Prostate gland (tissue), 2 donors: ENCODE measurements around the gene TPRG1L. TPM values are rescaled to one million over a fixed set of nuclear protein-coding genes. Genes with fewer than 3 reads are reported as not detected.

Source experiments
- DNase-seq: peaks from one replicate; pipeline ENCODE4 v3.0.0-alpha.2; 2019; ENCODE audit warnings: low spot score
- H3K27ac ChIP-seq, 2 donors: fragments of 200-600 bp; sonication (generic); 2 replicates each; pipeline ENCODE4 v1.5.1; 2017 to 2019
- H3K27me3 ChIP-seq: fragments of 200-600 bp; sonication (generic); replicated peaks from 2 replicates; pipeline ENCODE4 v1.5.1; 2019; ENCODE audit not compliant: insufficient read depth
- H3K36me3 ChIP-seq, 2 donors: fragments of 200-600 bp; sonication (generic); 1 replicate in 1 of 2; 2 replicates in 1 of 2; pipeline versions ENCODE4 v1.5.1 to v1.8.1; 2017 to 2019
- H3K4me1 ChIP-seq: fragments of 200-600 bp; sonication (generic); replicated peaks from 2 replicates; pipeline ENCODE4 v1.5.1; 2019
- H3K4me3 ChIP-seq, 2 donors: fragments of 200-600 bp; sonication (generic); 2 replicates each; pipeline ENCODE4 v1.5.1; 2017 to 2019
- H3K9me3 ChIP-seq: fragments of 200-600 bp; sonication (generic); 2 replicates; pipeline ENCODE4 v1.5.1; 2017
- POLR2A ChIP-seq: fragments of 450-650 bp; IDR thresholded peaks from one replicate; pipeline ENCODE4 v1.6.1; 2016; ENCODE audit warnings: antibody characterized with exemption, mild to moderate bottlenecking
- POLR2AphosphoS5 ChIP-seq: sonication (generic); formaldehyde crosslinking; IDR thresholded peaks from one replicate; pipeline ENCODE4 v1.6.1; 2017; ENCODE audit warnings: antibody characterized with exemption
- WGBS: methylation state at CpG from one replicate; pipeline ENCODE4 v1.1.5; 2018; 5-methylcytosine and 5-hydroxymethylcytosine counted together
- intact Hi-C: fragments of 100-400 bp; cut with DNase I; formaldehyde crosslinking; loops from one replicate; pipeline ENCODE4 v1.14.2; 2022
- total RNA-seq, 2 donors: library from RNA; depleted of rRNA; stranded (reverse); fragments of >200 nt; gene quantifications; one replicate each; pipeline ENCODE4 v1.1.0, GENCODE V29; 2016
- TF ChIP-seq, protein P1 (sequence below), 4 experiments: fragments of 200-600 bp in 2 of 4; fragments of 450-650 bp in 2 of 4; sonication (generic) in 2 of 4; IDR thresholded peaks; 1 replicate in 3 of 4; 2 replicates in 1 of 4; pipeline ENCODE4 v1.5.1; 2016 to 2019; ENCODE audit warnings: antibody characterized with exemption in 4 of 4, mild to moderate bottlenecking in 2 of 4, moderate library complexity in 2 of 4

TPRG1L gene
- total RNA-seq, 2 donors from 2014 or later: 26.4 to 35.0 TPM

DNA sequence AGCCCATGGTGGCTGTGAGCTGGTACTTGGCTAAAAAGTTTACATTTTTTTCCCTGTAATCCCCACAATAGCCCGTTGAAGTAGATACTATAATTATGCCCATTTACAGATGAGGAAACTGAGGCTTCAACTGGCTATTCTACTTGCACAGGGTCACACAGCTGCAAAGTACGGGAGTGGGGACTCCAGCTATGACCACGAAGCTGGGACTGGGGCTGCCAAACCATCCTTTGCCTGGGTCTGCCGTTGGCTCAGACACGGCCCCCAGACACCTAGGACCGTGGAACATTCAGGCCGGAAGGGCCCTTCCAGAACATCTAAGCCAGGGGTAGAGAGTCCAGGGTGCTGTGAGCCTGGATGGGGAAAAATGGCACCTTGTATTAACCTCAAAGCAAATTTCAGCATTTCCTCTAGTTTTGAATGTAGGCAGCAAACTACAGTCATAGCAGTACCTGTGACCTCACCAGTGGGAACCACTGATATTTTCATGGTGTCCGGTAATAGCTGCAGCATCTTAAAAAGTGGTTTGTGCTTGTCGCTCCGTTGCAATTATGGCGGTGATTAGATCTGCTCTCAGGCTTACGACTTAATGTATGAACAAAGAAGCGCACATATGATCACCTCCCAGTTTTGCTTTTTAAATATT, 31.8 kb downstream of the TPRG1L start:
- Histone ChIP-seq H3K4me3 (no peak overlapping the region), H3K9me3 (no peaks in the 10 kb centered on the region), H3K36me3 (no peaks in the 10 kb centered on the region), H3K27ac (no peak overlapping the region), H3K4me1 (peaks cover 5% of the 10 kb centered on the region), H3K27me3 (peaks cover 3% of the 10 kb centered on the region)
- intact Hi-C loops: no loop called here
- TF ChIP-seq, protein P1, sequence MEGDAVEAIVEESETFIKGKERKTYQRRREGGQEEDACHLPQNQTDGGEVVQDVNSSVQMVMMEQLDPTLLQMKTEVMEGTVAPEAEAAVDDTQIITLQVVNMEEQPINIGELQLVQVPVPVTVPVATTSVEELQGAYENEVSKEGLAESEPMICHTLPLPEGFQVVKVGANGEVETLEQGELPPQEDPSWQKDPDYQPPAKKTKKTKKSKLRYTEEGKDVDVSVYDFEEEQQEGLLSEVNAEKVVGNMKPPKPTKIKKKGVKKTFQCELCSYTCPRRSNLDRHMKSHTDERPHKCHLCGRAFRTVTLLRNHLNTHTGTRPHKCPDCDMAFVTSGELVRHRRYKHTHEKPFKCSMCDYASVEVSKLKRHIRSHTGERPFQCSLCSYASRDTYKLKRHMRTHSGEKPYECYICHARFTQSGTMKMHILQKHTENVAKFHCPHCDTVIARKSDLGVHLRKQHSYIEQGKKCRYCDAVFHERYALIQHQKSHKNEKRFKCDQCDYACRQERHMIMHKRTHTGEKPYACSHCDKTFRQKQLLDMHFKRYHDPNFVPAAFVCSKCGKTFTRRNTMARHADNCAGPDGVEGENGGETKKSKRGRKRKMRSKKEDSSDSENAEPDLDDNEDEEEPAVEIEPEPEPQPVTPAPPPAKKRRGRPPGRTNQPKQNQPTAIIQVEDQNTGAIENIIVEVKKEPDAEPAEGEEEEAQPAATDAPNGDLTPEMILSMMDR (IDR thresholded peaks at IDR 0.05): no peak
- TF ChIP-seq POLR2A: no peak
- TF ChIP-seq POLR2AphosphoS5: no peak
- no peak for DNase-seq
- 90% methylated on average over 13 of the region's 13 CpGs for WGBS

- no peaks in the 10 kb centered on the region for H3K27me3 ChIP-seq
- no peak overlapping the region for H3K4me3 ChIP-seq
- no peaks in the 10 kb centered on the region for H3K4me1 ChIP-seq
- no peaks in the 10 kb centered on the region for H3K9me3 ChIP-seq
- 87% methylated on average over 6 of the region's 6 CpGs for WGBS
- TF ChIP-seq POLR2A (no peak), POLR2AphosphoS5 (no peak)
- TF ChIP-seq, protein P1 (IDR thresholded peaks at IDR 0.05): no peak
- H3K27ac ChIP-seq: no peak overlapping the region
- no peak for DNase-seq
- intact Hi-C loops: no loop called here
- no peaks in the 10 kb centered on the region for H3K36me3 ChIP-seq
Observed at GRCh38 chr1:3657096-3657475, 32.3 kb downstream of the TPRG1L start.

DNA sequence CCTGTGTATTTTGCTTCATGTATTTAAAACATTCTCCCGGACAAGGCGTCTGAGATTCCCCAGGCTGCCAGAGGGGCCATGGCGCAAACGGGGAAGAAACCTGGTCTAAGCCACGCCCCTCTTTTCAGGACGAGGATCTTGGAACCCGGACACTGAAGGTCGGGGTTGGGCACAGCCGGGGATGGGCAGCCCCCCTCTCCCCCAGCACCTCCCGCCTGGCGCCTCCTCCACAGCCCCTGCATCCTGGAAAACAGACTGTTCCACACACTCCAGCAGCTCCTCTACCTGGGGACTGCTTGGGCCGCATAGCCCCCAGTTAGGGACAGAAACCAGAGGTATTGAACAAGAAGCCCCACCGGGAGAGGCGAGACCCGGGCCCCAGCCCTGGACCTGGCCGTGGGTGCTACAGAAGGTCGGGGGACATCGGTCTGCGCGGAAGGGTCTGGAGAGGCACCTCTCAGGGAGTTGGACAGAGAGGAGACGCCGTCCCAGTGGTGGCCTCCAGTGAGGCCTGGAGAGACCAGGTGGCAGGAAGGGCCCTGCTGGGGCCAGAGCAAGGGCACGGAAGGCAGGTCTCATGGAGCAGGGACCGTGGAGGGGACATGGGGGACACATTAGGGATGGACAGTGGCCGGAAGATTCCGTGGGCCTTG, 32.9 kb downstream of the TPRG1L start:
- Histone ChIP-seq H3K27ac (no peak overlapping the region), H3K36me3 (no peaks in the 10 kb centered on the region), H3K9me3 (no peaks in the 10 kb centered on the region), H3K27me3 (no peaks in the 10 kb centered on the region), H3K4me1 (no peaks in the 10 kb centered on the region), H3K4me3 (no peak overlapping the region)
- TF ChIP-seq POLR2AphosphoS5 (no peak), POLR2A (no peak)
- TF ChIP-seq, protein P1 (IDR thresholded peaks at IDR 0.05): no peak
- DNase-seq: no peak
- 82% methylated on average over 26 of the region's 26 CpGs for WGBS
- intact Hi-C loops: no loop called here

- no peak overlapping the region for H3K27ac ChIP-seq
- no peaks in the 10 kb centered on the region for H3K36me3 ChIP-seq
- 66% methylated on average over 14 of the region's 14 CpGs for WGBS
- no peaks in the 10 kb centered on the region for H3K4me1 ChIP-seq
- intact Hi-C loops: no loop called here
- no peak overlapping the region for H3K4me3 ChIP-seq
- TF ChIP-seq POLR2A (no peak), POLR2AphosphoS5 (no peak)
- TF ChIP-seq, protein P1 (IDR thresholded peaks at IDR 0.05): no peak
- H3K27me3 ChIP-seq: no peaks in the 10 kb centered on the region
- H3K9me3 ChIP-seq: no peaks in the 10 kb centered on the region
- no peak for DNase-seq
Observed at GRCh38 chr1:3658231-3658615, 33.4 kb downstream of the TPRG1L start.

DNA sequence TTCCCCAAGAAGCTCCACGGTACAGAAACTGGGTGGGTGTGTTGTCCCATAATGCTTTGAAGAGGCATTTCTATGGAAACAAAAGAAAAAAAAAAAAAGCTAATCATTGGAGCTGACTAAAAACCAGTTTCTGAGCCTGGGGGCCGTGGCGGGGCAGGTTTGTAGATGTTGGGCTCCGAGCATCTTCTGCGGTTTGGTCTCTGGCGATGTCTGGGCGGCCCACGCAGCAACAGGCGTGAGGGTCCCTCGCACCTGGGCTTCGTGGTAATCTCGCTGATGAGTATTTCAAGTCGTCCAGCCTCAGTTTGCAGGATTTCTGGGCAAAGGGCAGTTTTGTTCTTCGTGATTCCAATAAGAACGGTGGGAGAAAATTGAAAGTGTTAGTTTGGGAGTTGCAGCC, 34.3 kb downstream of the TPRG1L start:
- no peaks in the 10 kb centered on the region for H3K36me3 ChIP-seq
- intact Hi-C loops: no loop called here
- no peaks in the 10 kb centered on the region for H3K9me3 ChIP-seq
- H3K27me3 ChIP-seq: no peaks in the 10 kb centered on the region
- H3K4me1 ChIP-seq: no peaks in the 10 kb centered on the region
- no peak for TF ChIP-seq POLR2AphosphoS5
- no peak for TF ChIP-seq POLR2A
- TF ChIP-seq, protein P1 (IDR thresholded peaks at IDR 0.05): no peak
- no peak overlapping the region for H3K4me3 ChIP-seq
- 79% methylated on average over 14 of the region's 15 CpGs for WGBS
- DNase-seq: no peak
- H3K27ac ChIP-seq: no peak overlapping the region
